HG02759 (cell line): ENCODE measurements around the gene GAGE13.
"Not testable (repeated sequence)": the region's sequence is repeated elsewhere in the genome, so short reads cannot be mapped to it uniquely, and the experiment has no call there.

ENCODE experiments used
- ATAC-seq: cut with Tn5 transposase; IDR thresholded peaks from one replicate; pipeline ENCODE4 v1.9.1; 2021; ENCODE audit warnings: mild to moderate bottlenecking, moderate library complexity; ENCODE audit not compliant: unreplicated experiment

The GAGE13 gene

DNA sequence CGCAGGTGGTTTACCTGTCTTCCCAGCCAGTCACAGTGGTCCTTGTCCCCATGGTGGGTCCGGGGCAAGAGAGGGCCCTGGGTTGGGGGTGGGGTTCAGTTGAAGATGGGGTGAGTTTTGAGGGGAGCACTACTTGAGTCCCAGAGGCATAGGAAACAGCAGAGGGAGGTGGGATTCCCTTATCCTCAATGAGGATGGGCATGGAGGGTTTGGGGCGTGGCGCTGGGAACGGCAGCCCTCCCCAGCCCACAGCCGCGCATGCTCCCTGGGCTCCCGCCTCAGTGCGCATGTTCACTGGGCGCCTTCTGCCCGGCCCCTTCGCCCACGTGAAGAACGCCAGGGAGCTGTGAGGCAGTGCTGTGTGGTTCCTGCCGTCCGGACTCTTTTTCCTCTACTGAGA is at the start of gene GAGE13:
TSS of gene GAGE13 (plus strand) at position 301 of the 400 bp plus-strand sequence. CDS start 1,156 bp downstream, outside the sequence.
- ATAC-seq = not testable (repeated sequence)

GRCh38 chrX:49282647-49283011 is 48.8 kb upstream of the GAGE13 start:
- no peak for ATAC-seq

GRCh38 chrX:49284212-49284611 is 47.2 kb upstream of the GAGE13 start:
- no peak for ATAC-seq

DNA sequence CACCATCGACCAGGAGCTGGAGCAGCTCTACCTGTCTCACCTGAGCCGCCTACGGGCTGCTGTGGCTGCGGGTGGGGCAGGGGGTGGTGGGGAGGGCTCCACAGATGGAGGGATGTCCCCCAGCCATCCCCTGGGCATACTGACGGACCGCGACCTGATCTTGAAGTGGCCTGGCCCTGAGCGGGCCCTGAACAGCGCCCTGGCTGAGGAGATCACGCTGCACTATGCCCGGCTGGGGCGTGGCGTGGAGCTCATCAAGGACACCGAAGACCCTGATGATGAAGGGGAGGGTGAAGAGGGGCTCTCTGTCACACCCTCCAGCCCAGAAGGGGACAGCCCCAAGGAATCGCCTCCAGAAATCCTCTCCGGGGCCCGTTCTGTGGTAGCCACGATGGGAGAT is 45.2 kb upstream of the GAGE13 start:
- no peak for ATAC-seq

DNA sequence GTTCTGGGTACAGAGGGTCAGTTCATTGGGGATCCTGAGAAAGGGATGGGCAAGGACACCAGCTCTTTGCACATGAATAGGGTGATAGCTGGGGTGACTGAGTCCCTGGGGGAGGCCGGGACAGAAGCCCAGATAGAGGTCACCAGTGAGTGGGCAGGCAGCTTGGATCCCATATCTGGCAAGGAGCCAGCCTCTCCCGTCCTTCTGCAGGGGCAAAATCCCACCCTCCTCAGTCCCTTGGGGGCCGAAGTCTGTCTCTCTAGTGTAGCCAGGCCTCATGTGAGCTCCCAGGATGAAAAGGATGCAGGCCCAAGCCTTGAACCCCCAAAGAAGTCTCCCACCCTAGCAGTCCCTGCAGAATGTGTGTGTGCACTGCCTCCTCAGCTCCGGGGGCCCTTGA is 44.8 kb upstream of the GAGE13 start:
- no peak for ATAC-seq

GRCh38 chrX:49287665-49288064 is 43.7 kb upstream of the GAGE13 start:
- no peak for ATAC-seq

DNA sequence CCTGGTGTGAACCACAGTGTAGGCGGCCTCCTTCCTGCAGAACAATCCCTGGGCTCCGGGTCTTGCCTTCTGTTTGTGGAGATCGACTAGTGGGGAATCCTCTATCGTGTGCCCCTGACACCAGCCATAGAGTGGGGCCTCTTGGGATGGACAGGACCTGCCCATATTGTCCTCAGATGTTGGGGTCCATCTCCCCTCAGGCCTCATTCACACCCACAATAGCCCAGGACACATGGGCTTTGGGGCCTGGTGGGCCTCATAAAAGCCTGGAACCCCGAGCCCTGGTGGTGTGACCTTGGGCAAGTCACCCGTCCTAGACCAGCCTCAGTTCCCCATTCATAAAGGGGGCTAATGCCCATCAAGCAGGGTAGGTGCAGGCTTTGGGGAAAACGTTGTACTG is 41.2 kb upstream of the GAGE13 start:
- ATAC-seq = no peak

DNA sequence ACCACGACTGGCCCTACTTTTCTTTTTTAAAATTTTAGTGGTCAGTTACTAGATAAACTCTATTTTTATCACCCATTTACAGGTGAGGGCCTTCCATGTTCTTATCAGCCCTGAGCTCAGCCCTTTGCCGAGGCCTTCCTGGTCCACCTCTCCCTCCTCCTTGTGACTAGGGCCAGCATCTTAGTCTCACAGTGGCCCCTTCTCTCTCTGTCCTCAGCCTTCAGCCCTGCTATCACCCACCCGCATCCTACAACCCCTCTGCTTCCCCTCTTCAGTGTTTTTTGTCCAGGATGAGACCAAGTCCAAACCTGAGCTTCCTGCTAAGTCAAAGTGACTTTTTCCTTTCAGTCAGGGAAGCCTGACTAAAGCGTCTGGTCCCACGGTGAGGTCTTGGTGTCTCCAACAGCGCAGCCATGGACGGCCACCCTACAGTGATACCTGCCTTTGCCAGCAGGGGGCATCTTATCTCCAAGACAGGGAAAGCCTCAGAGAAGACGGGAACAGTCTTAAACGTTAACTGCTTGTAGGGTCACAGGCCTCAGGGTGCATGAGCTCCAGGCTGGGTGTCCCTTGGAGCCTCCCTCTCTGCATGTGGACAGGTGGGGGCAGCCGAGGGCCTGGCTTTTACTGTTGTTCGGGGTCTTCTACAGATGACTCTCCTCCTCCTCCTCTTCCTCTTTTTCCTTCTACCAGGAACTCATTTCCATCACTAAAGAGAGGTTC is 39.6 kb upstream of the GAGE13 start:
- peak; percentile 59 for ATAC-seq

- ATAC-seq = no peak
Observed at GRCh38 chrX:49292400-49293362, 38.7 kb upstream of the GAGE13 start.

DNA sequence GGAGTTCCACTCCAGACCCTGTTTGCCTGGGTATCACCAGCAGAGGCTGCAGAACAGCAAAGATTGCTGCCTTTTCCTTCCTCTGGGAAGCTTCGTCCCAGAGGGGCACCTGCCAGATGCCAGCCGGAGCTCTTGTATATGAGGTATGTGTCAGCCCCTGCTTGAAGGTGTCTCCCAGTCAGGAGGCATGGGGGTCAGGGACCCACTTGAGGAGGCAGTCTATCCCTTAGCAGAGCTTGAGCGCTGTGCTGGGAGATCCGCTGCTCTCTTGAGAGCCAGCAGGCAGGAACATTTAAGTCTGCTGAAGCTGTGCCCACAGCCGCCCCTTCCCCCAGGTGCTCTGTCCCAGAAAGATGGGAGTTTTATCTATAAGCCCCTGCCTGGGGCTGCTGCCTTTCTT is 32.1 kb upstream of the GAGE13 start:
- ATAC-seq = not testable (repeated sequence)

GRCh38 chrX:49300703-49301102 is 30.7 kb upstream of the GAGE13 start:
- no peak for ATAC-seq

DNA sequence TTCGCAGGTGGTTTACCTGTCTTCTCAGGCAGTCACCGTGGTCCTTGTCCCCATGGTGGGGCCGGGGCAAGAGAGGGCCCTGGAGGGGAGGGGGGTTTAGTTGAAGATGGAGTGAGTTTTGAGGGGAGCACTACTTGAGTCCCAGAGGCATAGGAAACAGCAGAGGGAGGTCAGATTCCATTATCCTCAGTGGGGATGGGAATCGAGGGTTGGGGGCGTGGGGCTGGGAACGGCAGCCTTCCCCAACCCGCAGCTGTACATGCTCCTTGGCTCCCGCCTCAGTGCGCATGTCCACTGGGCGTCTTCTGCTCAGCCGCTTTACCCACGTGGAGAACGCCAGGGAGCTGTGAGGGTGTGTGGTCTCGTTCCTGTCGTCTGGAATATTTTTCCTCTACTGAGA is 28.0 kb upstream of the GAGE13 start, which contains the start of gene GAGE10:
TSS of gene GAGE10 (plus strand) at position 301 of the 400 bp plus-strand sequence. CDS start 1,214 bp downstream, outside the sequence.
- ATAC-seq = no peak

DNA sequence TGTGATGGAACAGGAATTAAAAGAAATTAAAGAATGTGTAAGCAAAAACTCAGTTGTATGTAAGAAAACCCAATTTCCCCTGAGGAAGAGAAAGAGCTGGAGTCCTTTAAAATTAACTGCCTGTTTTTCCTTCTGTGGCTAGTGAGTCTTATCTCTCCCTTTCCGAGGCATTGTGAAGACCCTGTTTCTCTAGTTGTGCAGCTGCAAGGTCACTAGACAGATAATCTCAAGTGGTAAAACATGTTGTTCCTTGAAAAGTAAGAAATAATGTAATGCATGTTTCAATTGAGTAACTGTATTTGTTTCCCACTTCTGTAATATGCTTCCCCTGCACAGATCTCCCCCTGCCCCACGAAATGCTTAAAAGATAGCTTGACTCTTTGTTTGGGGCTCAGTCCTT is 23.6 kb upstream of the GAGE13 start:
- not testable (repeated sequence) for ATAC-seq

DNA sequence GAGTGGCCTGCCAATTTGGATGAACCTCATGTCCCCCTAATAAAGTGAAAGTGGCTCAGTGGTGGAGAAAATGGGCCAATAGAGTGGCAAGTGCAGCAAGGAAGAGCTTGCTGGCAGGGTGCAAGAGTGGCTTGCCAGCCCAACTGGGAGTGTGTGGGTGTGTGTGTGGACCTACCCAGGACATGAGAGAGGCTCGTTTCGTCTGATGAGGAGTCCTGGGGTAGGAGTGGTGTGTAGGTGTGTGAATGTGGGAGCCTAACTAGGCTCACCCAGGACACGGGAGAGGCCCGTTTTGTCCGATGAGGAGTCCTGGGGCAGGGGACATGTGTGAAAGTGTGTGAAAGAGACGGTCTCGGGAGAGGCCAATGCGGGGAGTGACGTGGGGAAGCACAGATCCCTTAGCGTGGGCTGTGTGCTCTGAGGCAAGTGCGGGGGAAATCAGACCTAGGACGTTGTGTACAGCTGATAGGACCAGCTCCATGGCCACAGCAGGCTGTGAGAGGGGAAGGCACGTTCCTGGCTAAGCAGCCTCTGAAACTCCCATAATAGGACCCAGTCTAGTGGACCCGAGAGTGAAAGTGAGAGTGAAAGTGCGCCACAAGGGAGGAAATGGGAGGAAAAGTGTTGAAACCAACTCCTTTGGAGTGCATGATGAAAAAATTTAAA is 22.6 kb upstream of the GAGE13 start:
- ATAC-seq = no peak

- no peak for ATAC-seq
Observed at GRCh38 chrX:49309401-49309981, 21.9 kb upstream of the GAGE13 start.

DNA sequence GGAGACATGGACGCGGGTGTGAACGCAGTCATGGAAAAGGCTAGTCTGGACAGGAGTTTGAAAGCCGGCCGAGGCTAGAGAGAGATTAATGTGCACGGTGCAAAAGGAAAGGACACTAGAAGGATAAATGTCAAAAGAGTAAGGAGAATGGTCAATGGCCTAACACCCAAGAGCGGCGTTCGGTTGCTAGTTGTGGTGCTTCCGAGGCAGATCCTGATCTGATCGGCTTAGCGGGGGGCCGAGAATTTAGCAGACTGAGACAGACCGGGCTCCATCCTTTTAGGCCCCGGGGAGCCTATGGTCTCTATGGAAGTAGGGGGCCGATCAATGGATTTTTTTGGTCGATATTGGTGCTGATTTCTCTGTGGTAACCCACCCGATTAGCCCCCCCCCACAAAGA is 21.0 kb upstream of the GAGE13 start:
- no peak for ATAC-seq

- no peak for ATAC-seq
Observed at GRCh38 chrX:49312176-49312575, 19.2 kb upstream of the GAGE13 start.

DNA sequence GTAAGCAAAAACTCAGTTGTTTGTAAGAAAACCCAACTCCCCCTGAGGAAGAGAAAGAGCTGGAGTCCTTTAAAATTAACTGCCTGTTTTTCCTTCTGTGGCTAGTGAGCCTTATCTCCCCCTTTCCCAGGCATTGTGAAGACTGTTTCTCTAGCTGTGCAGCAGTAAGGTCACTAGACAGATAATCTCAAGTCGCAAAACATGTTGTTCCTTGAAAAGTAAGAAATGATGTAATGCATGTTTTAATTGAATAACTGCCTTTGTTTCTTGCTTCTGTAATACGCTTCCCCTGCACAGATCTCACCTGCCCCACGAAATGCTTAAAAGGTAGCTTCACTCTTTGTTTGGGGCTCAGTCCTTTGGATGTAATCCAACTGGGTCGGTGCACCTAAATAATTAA is 15.3 kb upstream of the GAGE13 start:
- ATAC-seq = no peak

- not testable (repeated sequence) for ATAC-seq
Observed at GRCh38 chrX:49321737-49322136, 9.6 kb upstream of the GAGE13 start, which contains the start of gene GAGE12J. Gene GAGE12J (plus strand): TSS chrX:49322037. CDS start chrX:49323194, 1,157 bp downstream.

GRCh38 chrX:49322266-49322665 is 9.1 kb upstream of the GAGE13 start:
- not testable (repeated sequence) for ATAC-seq

DNA sequence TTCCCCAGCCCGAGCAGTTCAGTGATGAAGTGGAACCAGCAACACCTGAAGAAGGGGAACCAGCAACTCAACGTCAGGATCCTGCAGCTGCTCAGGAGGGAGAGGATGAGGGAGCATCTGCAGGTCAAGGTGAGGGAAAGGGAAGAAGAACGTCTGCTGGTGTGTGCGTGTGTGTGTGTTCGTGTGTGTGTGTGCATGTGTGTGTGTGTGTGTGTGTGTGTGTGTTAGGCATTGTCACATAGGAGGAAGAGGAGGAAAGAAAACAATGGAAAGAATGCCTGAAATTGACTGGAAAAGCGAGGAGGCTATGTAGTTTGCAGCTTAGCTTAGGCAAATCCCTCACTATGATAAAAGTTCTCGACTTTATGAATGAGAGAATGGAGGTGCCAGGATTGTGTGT is 7.6 kb upstream of the GAGE13 start:
- ATAC-seq = not testable (repeated sequence)
